Bronchial epithelial cell (primary cell): Measurements from ENCODE around the gene WDR87. TPM values are rescaled to one million over a fixed set of nuclear protein-coding genes. Genes with fewer than 3 reads are reported as not detected.

ENCODE experiments used
- DNase-seq: peaks from one replicate; pipeline ENCODE4 v3.0.0-alpha.2; 2010; ENCODE audit warnings: low read depth
- FAIRE-seq: peaks from 2 replicates; lab custom pipeline; 2011; peaks lifted over from hg19 to GRCh38; lab: Jason Lieb, UNC
- H3K27me3 ChIP-seq: 2 replicates; pipeline ENCODE4 v1.5.1; 2011; ENCODE audit warnings: low read length; ENCODE audit not compliant: control insufficient read depth, insufficient read depth
- H3K36me3 ChIP-seq: 2 replicates; pipeline ENCODE4 v1.5.1; 2011; ENCODE audit warnings: low read length; ENCODE audit not compliant: control insufficient read depth, insufficient read depth
- H3K4me3 ChIP-seq: 2 replicates; pipeline ENCODE4 v1.5.1; 2011; ENCODE audit warnings: mild to moderate bottlenecking, low read depth, low read length, control low read depth
- CTCF ChIP-seq: IDR thresholded peaks from 2 replicates; pipeline ENCODE4 v1.5.1; 2011; ENCODE audit warnings: mild to moderate bottlenecking, moderate library complexity, low read length, control low read depth, inconsistent platforms; ENCODE audit not compliant: insufficient read depth, severe bottlenecking
- total RNA-seq: library from RNA; depleted of rRNA; stranded (reverse); fragments of >200 nt; gene quantifications from 2 replicates; pipeline ENCODE4 v1.2.1, GENCODE V29; 2014

The WDR87 gene
- total RNA-seq, 1 donor from 2014 or later: not detected

- TF ChIP-seq CTCF: peak; percentile 92
- no peak for FAIRE-seq
- H3K27me3 ChIP-seq: no peaks in the 10 kb centered on the region
- DNase-seq: peak; percentile 58
- no peak overlapping the region for H3K4me3 ChIP-seq
- H3K36me3 ChIP-seq: no peaks in the 10 kb centered on the region
These were observed 3.7 kb downstream of the WDR87 start for GRCh38 chr19:37902668-37903067.

GRCh38 chr19:37899966-37900365 is 6.4 kb downstream of the WDR87 start:
- Histone ChIP-seq H3K36me3 (no peaks in the 10 kb centered on the region), H3K27me3 (no peaks in the 10 kb centered on the region), H3K4me3 (no peak overlapping the region)
- FAIRE-seq (no peak), DNase-seq (no peak)
- TF ChIP-seq CTCF: no peak

GRCh38 chr19:37899453-37899852 is 6.9 kb downstream of the WDR87 start:
- H3K27me3 ChIP-seq: no peaks in the 10 kb centered on the region
- FAIRE-seq (no peak), DNase-seq (no peak)
- TF ChIP-seq CTCF: no peak
- H3K36me3 ChIP-seq: no peaks in the 10 kb centered on the region
- no peak overlapping the region for H3K4me3 ChIP-seq

- H3K27me3 ChIP-seq: no peaks in the 10 kb centered on the region
- no peak overlapping the region for H3K4me3 ChIP-seq
- TF ChIP-seq CTCF: no peak
- peak; percentile 32 for FAIRE-seq
- no peaks in the 10 kb centered on the region for H3K36me3 ChIP-seq
- no peak for DNase-seq
These were observed 10.2 kb downstream of the WDR87 start for GRCh38 chr19:37896180-37896579.

- no peaks in the 10 kb centered on the region for H3K27me3 ChIP-seq
- no peaks in the 10 kb centered on the region for H3K36me3 ChIP-seq
- FAIRE-seq (peak; percentile 64), DNase-seq (no peak)
- TF ChIP-seq CTCF: no peak
- H3K4me3 ChIP-seq: no peak overlapping the region
These were observed 12.4 kb downstream of the WDR87 start for GRCh38 chr19:37893845-37894575.

- no peaks in the 10 kb centered on the region for H3K27me3 ChIP-seq
- H3K4me3 ChIP-seq: no peak overlapping the region
- DNase-seq (no peak), FAIRE-seq (no peak)
- H3K36me3 ChIP-seq: no peaks in the 10 kb centered on the region
- no peak for TF ChIP-seq CTCF
These were observed 19.8 kb downstream of the WDR87 start for GRCh38 chr19:37886571-37886970.
